Aorta (tissue), 5 donors: ENCODE measurements around the gene PSMF1. TPM values are rescaled to one million over a fixed set of nuclear protein-coding genes. Genes with fewer than 3 reads are reported as not detected.

Experiments
- ATAC-seq: fragments of 200-7000 bp; cut with Tn5 transposase; one replicate; pipeline ENCODE4 v1.9.1; 2022; ENCODE audit warnings: moderate library complexity; ENCODE audit not compliant: low FRiP score
- DNase-seq, 2 donors: peaks; one replicate each; pipeline ENCODE4 v3.0.0-alpha.2; 2020
- H3K27ac ChIP-seq, 2 donors: one replicate each; pipeline ENCODE4 v1.5.1; 2013; ENCODE audit warnings: low read length in 2 of 2, mild to moderate bottlenecking in 2 of 2, moderate library complexity in 2 of 2, control low read depth in 1 of 2, inconsistent platforms in 1 of 2, low read depth in 1 of 2
- H3K27me3 ChIP-seq, 2 donors: one replicate each; pipeline ENCODE4 v1.6.1; 2013; ENCODE audit warnings: control low read depth in 1 of 2, low read length in 1 of 2, mild to moderate bottlenecking in 1 of 2, moderate library complexity in 1 of 2; ENCODE audit not compliant: insufficient read depth in 2 of 2, control insufficient read depth in 1 of 2
- H3K36me3 ChIP-seq, 2 donors: one replicate each; pipeline ENCODE4 v1.6.1; 2013; ENCODE audit warnings: control low read depth in 1 of 2, low read length in 1 of 2, mild to moderate bottlenecking in 1 of 2; ENCODE audit not compliant: insufficient read depth in 2 of 2, control insufficient read depth in 1 of 2
- H3K4me1 ChIP-seq, 2 donors: one replicate each; pipeline ENCODE4 v1.6.1; 2013; ENCODE audit warnings: low read length in 2 of 2, control low read depth in 1 of 2, mild to moderate bottlenecking in 1 of 2, moderate library complexity in 1 of 2; ENCODE audit not compliant: insufficient read depth in 2 of 2, control insufficient read depth in 1 of 2
- H3K4me3 ChIP-seq, 2 donors: one replicate each; pipeline ENCODE4 v1.5.1; 2013; ENCODE audit warnings: low read length in 2 of 2, control low read depth in 1 of 2, mild to moderate bottlenecking in 1 of 2
- H3K9me3 ChIP-seq: one replicate; pipeline ENCODE4 v1.6.1; 2013; ENCODE audit warnings: mild to moderate bottlenecking, low read length; ENCODE audit not compliant: control insufficient read depth
- WGBS, 2 donors: extraction: QIAGEN DNeasy Blood & Tissue Kit; methylation state at CpG; one replicate each; pipeline ENCODE4 v1.1.7; 2013; 5-methylcytosine and 5-hydroxymethylcytosine counted together
- intact Hi-C, 2 donors: fragments of 100-400 bp; cut with DNase I; formaldehyde crosslinking; loops; one replicate each; pipeline versions ENCODE4 v1.14.2 to v1.15.0; 2022
- polyA plus RNA-seq, 2 donors: library from polyadenylated mRNA; stranded (reverse); fragments of 200-250 nt; gene quantifications; one replicate each; pipeline ENCODE4 v1.2.3, GENCODE V29; 2013
- total RNA-seq, 2 donors: library from RNA; stranded (reverse); fragmentation: NEBNext Ultra II Directional; extraction: Animal tissue kit (Norgen Biotek cat#: 25700); gene quantifications; one replicate each; pipeline ENCODE4 v1.2.1, GENCODE V29; 2021
- donor health status: healthy with polysubstance abuse.
- donor health status: Bipolar disorder and iron deficiency.
- donor health status: DM: no; HTN: no; CAD: no.
- donor health status: DM: no; HTN: no; CAD: no.
- donor health status: DM: yes; HTN: yes; CAD: no.

PSMF1 gene
- total and polyA plus RNA-seq, 4 donors, result 39.3 to 105 (median 83.8) TPM

- DNase-seq (no peak), ATAC-seq (no peak)
- Histone ChIP-seq H3K4me1 (no peaks in the 10 kb centered on the region), H3K27me3 (peaks cover 0 to 2% of the 10 kb centered on the region in 2 donors), H3K9me3 (peaks cover 1% of the 10 kb centered on the region), H3K4me3 (no peak overlapping the region), H3K36me3 (no peaks in the 10 kb centered on the region), H3K27ac (no peak overlapping the region)
- WGBS, 2 donors, result 78 to 85% methylated on average over 5 of the region's 5 CpGs
- intact Hi-C loops, result no loop called here
Measured at GRCh38 chr20:1198751-1199150, 80.3 kb downstream of the PSMF1 start.

DNA sequence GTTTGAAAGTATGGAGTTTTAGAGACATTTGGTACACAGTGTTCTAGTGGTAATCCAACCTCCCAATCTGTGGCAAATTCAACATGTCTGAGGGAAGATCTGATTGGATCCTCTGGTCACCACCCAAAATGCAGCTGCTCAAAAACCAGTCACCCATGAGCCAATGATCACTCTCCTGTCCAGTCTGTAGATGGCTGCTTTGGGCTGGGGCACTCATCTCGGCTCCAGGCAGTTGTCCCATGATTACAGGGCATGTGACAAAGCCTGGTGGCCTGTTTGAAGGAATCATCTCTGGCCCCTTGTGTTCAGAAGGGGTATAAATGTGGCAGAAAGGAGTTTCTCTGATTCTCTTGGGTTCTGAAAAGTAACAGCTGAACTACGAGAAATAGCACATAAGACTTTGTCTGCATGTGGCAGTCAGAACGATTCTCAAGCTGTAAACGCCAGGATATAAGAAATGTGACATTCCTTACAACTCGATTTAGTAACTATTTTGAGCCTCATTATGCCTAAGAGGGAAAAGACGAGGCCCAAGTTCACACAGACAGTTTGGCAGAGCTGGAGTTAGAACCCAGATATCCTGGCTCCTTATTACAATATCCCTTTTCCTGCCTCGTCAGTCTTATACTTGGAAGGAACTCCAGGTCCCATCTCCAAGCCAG is 80.9 kb downstream of the PSMF1 start:
- no peak for DNase-seq
- H3K4me3 ChIP-seq, result no peak overlapping the region
- H3K27me3 ChIP-seq, result peaks cover 0 to 2% of the 10 kb centered on the region in 2 donors
- intact Hi-C loops, result no loop called here
- H3K27ac ChIP-seq, result no peak overlapping the region
- H3K36me3 ChIP-seq, result no peaks in the 10 kb centered on the region
- WGBS, 2 donors, result 29 to 44% methylated on average over 7 of the region's 7 CpGs
- H3K9me3 ChIP-seq, result peaks cover 1% of the 10 kb centered on the region
- H3K4me1 ChIP-seq, result no peaks in the 10 kb centered on the region
- no peak for ATAC-seq

DNA sequence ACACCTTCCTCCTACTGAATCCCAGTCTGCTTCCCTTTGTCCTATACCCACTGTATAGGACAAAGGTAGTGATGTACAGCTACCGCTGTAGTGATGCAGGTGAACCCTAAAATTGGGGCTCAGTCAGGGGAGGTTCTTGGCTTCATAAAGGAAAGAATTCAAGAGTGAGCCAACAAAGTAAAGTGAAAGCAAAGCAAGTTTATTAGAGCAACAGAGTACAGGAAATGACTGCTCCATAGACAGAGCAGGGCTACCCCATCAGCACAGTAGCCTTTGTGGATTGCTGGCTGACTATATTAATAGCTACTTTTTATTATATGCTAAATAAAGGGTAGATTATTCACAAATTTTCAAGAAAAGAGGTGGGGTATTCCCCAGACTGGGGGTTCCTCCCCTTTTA is 81.6 kb downstream of the PSMF1 start:
- DNase-seq (no peak), ATAC-seq (no peak)
- Histone ChIP-seq H3K27ac (no peak overlapping the region), H3K36me3 (no peaks in the 10 kb centered on the region), H3K27me3 (peaks cover 0 to 2% of the 10 kb centered on the region in 2 donors), H3K4me1 (no peaks in the 10 kb centered on the region), H3K4me3 (no peak overlapping the region), H3K9me3 (peaks cover 1% of the 10 kb centered on the region)
- 90 to 95% methylated on average over 1 of the region's 1 CpG for WGBS, 2 donors
- intact Hi-C loops, result no loop called here

- no peaks in the 10 kb centered on the region for H3K36me3 ChIP-seq
- H3K4me1 ChIP-seq, result no peaks in the 10 kb centered on the region
- ATAC-seq (no peak), DNase-seq (no peak)
- intact Hi-C loops, result no loop called here
- 59 to 64% methylated on average over 5 of the region's 5 CpGs for WGBS, 2 donors
- H3K9me3 ChIP-seq, result no peaks in the 10 kb centered on the region
- H3K4me3 ChIP-seq, result no peak within 1 kb of the TSS
- no peaks in the 10 kb centered on the region for H3K27me3 ChIP-seq
- no peak within 1 kb of the TSS for H3K27ac ChIP-seq
Measured at GRCh38 chr20:1202762-1203504, 84.5 kb downstream of the PSMF1 start, which contains the start of gene C20orf202. TSS of gene C20orf202 (plus strand) at chr20:1203454. CDS start at chr20:1203586, 132 bp downstream.

DNA sequence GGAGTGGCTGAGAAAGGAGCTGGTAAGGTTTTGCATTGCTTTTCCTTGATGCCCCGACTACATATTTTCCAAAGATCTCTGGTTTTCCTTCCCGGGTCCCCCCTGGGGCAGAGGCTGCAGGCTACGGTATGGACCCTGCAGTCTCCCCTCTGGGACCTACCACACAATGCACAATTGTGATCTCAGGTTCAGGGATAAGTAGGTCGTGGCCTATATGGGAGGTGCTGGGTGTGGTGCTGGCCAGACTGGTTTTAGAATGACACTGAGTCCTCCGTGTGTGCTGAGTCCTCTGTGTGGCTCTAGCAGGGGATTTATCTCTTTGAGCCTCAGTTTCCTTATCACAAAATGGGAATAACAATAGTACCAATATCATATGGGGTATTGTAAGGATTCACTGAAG is 85.2 kb downstream of the PSMF1 start:
- ATAC-seq, result no peak
- Histone ChIP-seq H3K27me3 (no peaks in the 10 kb centered on the region), H3K9me3 (no peaks in the 10 kb centered on the region)

DNA sequence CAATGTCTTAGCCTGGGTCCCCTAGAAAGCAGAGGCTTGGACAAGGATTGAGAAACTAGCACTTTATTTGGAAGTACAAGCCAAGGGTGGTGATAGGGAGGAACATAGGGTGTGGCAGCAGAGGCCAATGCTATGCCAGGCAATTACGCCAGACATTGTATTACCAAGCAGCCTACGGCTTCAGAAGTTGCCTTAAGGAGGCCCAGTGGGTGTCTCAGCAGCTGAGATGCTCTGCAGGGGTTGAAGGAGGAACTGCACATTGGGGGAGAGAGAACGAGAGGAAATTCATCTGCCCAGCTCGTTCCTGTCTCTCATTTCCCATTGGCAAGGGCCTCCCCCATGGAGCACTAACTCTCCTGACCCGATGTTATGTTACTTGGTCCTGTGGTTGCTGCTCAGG is 85.7 kb downstream of the PSMF1 start:
- DNase-seq, result no peak
- H3K4me1 ChIP-seq, result no peaks in the 10 kb centered on the region
- no peaks in the 10 kb centered on the region for H3K27me3 ChIP-seq
- H3K27ac ChIP-seq, result no peak overlapping the region
- 45 to 52% methylated on average over 5 of the region's 5 CpGs for WGBS, 2 donors
- intact Hi-C loops, result no loop called here
- no peak for ATAC-seq
- H3K9me3 ChIP-seq, result no peaks in the 10 kb centered on the region
- no peak overlapping the region for H3K4me3 ChIP-seq
- no peaks in the 10 kb centered on the region for H3K36me3 ChIP-seq

More for the DNA sequence above, 85.2 kb downstream of the PSMF1 start:
- 57 to 65% methylated on average over 5 of the region's 5 CpGs for WGBS, 2 donors
- Histone ChIP-seq H3K4me3 (no peak overlapping the region), H3K27ac (no peak overlapping the region), H3K36me3 (no peaks in the 10 kb centered on the region), H3K4me1 (no peaks in the 10 kb centered on the region)
- DNase-seq, result no peak
- intact Hi-C loops, result no loop called here

- Histone ChIP-seq H3K36me3 (no peaks in the 10 kb centered on the region), H3K27ac (no peak overlapping the region), H3K9me3 (peaks cover 1% of the 10 kb centered on the region), H3K4me1 (no peaks in the 10 kb centered on the region), H3K27me3 (no peaks in the 10 kb centered on the region), H3K4me3 (no peak overlapping the region)
- ATAC-seq (no peak), DNase-seq (no peak)
- intact Hi-C loops, result no loop called here
- 66 to 82% methylated on average over 2 of the region's 2 CpGs for WGBS, 2 donors
Measured at GRCh38 chr20:1204576-1204975, 86.2 kb downstream of the PSMF1 start.

DNA sequence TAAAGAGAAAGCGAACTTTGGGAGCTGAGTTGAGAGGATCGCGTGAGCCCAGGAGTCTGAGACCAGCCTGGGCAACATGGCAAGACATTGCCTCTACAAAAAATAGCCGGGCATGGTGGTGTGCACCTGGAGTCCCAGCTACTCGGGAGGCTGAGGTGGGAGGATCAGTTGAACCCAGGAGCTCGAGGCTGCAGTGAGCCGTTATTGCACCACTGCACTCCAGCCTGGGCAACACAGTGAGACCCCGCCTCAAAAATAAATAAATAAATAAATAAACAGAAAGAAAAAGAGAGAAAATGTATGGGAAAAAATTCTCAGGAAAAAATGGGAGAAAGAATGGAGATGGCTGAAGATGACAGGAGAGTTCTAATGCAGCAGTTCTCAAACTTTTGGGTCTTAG is 87.4 kb downstream of the PSMF1 start:
- Histone ChIP-seq H3K4me3 (no peak overlapping the region), H3K27me3 (no peaks in the 10 kb centered on the region), H3K27ac (no peak overlapping the region), H3K4me1 (no peaks in the 10 kb centered on the region), H3K9me3 (peaks cover 3% of the 10 kb centered on the region), H3K36me3 (no peaks in the 10 kb centered on the region)
- 92 to 94% methylated on average over 8 of the region's 8 CpGs for WGBS, 2 donors
- no peak for ATAC-seq
- DNase-seq, result no peak
- intact Hi-C loops, result no loop called here
